Measurements from ENCODE around the gene PFN3.

GRCh38 chr5:177440990-177441780 lies 40.7 kb upstream of the PFN3 start:
- TF ChIP-seq, protein P1, sequence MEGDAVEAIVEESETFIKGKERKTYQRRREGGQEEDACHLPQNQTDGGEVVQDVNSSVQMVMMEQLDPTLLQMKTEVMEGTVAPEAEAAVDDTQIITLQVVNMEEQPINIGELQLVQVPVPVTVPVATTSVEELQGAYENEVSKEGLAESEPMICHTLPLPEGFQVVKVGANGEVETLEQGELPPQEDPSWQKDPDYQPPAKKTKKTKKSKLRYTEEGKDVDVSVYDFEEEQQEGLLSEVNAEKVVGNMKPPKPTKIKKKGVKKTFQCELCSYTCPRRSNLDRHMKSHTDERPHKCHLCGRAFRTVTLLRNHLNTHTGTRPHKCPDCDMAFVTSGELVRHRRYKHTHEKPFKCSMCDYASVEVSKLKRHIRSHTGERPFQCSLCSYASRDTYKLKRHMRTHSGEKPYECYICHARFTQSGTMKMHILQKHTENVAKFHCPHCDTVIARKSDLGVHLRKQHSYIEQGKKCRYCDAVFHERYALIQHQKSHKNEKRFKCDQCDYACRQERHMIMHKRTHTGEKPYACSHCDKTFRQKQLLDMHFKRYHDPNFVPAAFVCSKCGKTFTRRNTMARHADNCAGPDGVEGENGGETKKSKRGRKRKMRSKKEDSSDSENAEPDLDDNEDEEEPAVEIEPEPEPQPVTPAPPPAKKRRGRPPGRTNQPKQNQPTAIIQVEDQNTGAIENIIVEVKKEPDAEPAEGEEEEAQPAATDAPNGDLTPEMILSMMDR (IDR thresholded peaks at IDR 0.05), result no peak
- no peak for TF ChIP-seq POLR2A (IDR thresholded peaks at IDR 0.05)
